RWPE2 (cell line): ENCODE data around the gene SYTL2.

Experiments used
- ATAC-seq: fragments of 200-7000 bp; cut with Tn5 transposase; 3 replicates; pipeline ENCODE4 v1.9.1; 2021; ENCODE audit warnings: low read depth
- DNase-seq: peaks from one replicate; pipeline ENCODE4 v3.0.0-alpha.2; 2020; ENCODE audit warnings: low spot score
- H3K27ac ChIP-seq: fragments of 450-650 bp; 2 replicates; pipeline ENCODE4 v1.5.1; 2017; ENCODE audit warnings: mild to moderate bottlenecking; ENCODE audit not compliant: poor library complexity, severe bottlenecking
- H3K27me3 ChIP-seq: fragments of 250-450 bp; sonication (Bioruptor Pico); 2 replicates; pipeline ENCODE4 v1.5.1; 2021; ENCODE audit warnings: mild to moderate bottlenecking, moderate library complexity; ENCODE audit not compliant: insufficient read depth, poor library complexity, severe bottlenecking
- H3K36me3 ChIP-seq: fragments of 250-450 bp; sonication (Bioruptor Pico); 2 replicates; pipeline ENCODE4 v1.5.1; 2020; ENCODE audit warnings: low read depth, mild to moderate bottlenecking, moderate library complexity
- H3K4me1 ChIP-seq: fragments of 250-450 bp; sonication (Bioruptor Pico); 2 replicates; pipeline ENCODE4 v1.5.1; 2021; ENCODE audit warnings: mild to moderate bottlenecking, moderate library complexity; ENCODE audit not compliant: insufficient read depth, poor library complexity, severe bottlenecking
- H3K4me3 ChIP-seq: fragments of 250-450 bp; sonication (Bioruptor Pico); 2 replicates; pipeline ENCODE4 v1.5.1; 2021; ENCODE audit warnings: mild to moderate bottlenecking, moderate library complexity; ENCODE audit not compliant: severe bottlenecking
- H3K9me3 ChIP-seq: fragments of 250-450 bp; sonication (Bioruptor Pico); 2 replicates; pipeline ENCODE4 v1.5.1; 2021; ENCODE audit warnings: mild to moderate bottlenecking, moderate library complexity; ENCODE audit not compliant: severe bottlenecking
- CTCF ChIP-seq: fragments of 450-650 bp; IDR thresholded peaks from one replicate; pipeline ENCODE4 v1.5.1; 2017; ENCODE audit warnings: mild to moderate bottlenecking, moderate library complexity; ENCODE audit not compliant: poor library complexity, severe bottlenecking

The SYTL2 gene

DNA sequence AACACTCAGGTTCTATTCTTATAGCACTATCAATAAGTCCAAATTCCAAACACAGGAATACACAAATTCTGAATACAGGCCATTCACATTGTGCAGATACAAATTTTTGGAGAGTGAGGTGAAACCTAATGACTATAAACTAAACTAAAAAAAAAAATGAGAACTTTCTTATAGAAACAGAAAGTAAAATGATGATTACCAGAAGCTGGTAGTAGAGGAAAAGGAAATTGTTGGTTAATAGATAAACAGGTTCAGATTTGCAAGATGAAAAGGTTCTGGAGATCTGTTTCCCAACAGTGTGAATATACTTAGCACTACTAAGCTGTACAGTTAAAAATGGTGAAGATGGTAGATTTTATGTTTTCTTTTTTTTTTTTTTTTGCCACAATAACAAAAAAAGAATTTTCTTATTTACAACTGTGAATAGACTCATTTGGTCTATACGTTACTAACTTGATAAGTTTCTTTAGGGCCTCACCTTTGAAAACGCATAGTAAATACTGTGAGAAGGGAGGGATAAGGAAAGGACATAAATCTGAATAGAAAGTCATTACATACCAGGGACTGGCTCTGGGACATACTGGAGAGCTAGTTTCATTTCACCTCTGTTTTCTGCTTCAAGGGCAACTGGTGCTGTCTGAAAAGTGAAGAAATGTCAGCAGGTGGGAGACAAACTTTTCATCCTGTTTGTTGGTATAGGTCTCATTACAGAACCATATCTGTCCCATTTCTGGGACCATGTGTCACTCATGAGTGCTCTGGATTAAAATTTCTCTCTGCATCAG is 110.8 kb downstream of the SYTL2 start:
- H3K36me3 ChIP-seq = no peaks in the 10 kb centered on the region
- no peak for DNase-seq
- TF ChIP-seq CTCF = no peak
- H3K9me3 ChIP-seq = peaks cover 2% of the 10 kb centered on the region
- ATAC-seq = no peak
- no peaks in the 10 kb centered on the region for H3K4me1 ChIP-seq
- H3K27ac ChIP-seq = no peak overlapping the region
- no peak overlapping the region for H3K4me3 ChIP-seq
- peaks cover 3% of the 10 kb centered on the region for H3K27me3 ChIP-seq

DNA sequence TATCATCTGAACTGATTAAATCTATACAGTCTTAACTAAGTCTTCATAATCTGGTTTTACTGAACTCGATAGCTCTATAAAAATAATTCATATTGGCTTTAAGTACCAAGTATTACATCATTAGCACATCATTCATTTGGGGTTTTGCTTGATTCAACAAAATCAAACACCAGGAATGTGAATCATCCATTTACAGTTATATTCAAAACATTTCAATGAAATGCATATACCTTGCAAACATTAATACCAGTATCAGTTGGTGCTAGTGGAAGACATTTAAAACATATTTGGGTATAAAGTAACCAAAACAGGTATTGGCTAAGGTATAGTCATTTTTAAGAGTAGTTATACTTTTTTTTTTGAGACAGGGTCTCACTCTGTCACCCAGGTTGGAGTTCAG is 112.7 kb downstream of the SYTL2 start:
- ATAC-seq = peak; percentile 33; the same call in 1 of the 3 replicates
- Histone ChIP-seq H3K4me3 (no peak overlapping the region), H3K9me3 (peaks cover 2% of the 10 kb centered on the region), H3K4me1 (no peaks in the 10 kb centered on the region), H3K27me3 (no peaks in the 10 kb centered on the region), H3K36me3 (no peaks in the 10 kb centered on the region), H3K27ac (no peak overlapping the region)
- no peak for TF ChIP-seq CTCF
- no peak for DNase-seq

DNA sequence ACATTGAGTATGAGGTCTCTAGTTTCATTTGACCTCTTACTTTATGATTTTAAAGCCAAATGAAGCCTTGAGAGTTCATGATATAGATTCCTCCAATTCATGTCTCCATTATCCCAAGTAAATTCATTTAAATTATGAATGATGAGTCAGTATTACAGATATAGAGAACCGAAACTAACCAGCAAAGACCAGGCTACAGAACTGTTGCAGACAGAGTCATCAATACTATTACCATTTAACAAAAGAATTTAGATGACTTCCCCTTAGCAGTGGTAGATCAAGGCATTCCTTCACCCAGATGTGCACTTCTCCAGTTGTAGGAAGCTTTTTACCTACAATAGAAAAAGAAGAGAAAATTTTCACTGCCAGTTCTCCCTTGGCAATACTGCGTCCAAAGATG is 113.2 kb downstream of the SYTL2 start:
- ATAC-seq (no peak), DNase-seq (no peak)
- Histone ChIP-seq H3K4me1 (no peaks in the 10 kb centered on the region), H3K4me3 (no peak overlapping the region), H3K36me3 (no peaks in the 10 kb centered on the region), H3K9me3 (peaks cover 2% of the 10 kb centered on the region), H3K27ac (no peak overlapping the region), H3K27me3 (no peaks in the 10 kb centered on the region)
- no peak for TF ChIP-seq CTCF

- ATAC-seq (no peak), DNase-seq (no peak)
- no peaks in the 10 kb centered on the region for H3K4me1 ChIP-seq
- H3K9me3 ChIP-seq = no peaks in the 10 kb centered on the region
- no peaks in the 10 kb centered on the region for H3K36me3 ChIP-seq
- TF ChIP-seq CTCF = no peak
- H3K27me3 ChIP-seq = no peaks in the 10 kb centered on the region
- no peak overlapping the region for H3K27ac ChIP-seq
- H3K4me3 ChIP-seq = no peak overlapping the region
Observed at GRCh38 chr11:85695546-85695945, 115.4 kb downstream of the SYTL2 start.

DNA sequence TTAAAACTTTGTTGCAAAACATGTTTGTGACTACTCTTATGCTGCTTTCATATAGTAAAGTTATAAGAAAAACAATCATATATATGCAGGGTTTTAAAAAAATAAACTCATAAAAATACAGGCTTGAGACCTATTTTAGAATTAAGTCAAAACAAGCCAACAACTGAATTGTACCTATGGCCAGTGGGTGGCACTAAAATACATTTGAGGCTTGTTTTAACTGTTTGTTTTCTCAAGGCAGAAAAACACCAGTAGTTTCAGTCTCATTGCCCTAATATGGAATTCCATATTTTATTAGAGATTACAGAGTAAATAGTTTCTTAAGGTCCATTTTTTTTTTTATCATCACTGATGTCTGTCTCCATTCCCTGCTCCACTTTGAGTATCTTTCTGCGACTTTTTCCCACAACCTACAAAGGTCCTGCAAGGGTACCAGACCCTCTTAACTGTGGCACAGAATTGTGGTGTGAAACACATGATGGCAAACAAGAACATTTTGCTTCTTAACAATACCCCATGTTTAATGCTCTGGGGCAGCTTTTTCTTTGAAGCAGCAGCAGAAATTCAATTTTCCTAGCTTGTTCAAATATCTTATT is 116.5 kb downstream of the SYTL2 start:
- TF ChIP-seq CTCF = peak; percentile 76
- H3K4me1 ChIP-seq = no peaks in the 10 kb centered on the region
- no peaks in the 10 kb centered on the region for H3K27me3 ChIP-seq
- DNase-seq (no peak), ATAC-seq (peak; percentile 50; the same call in 1 of the 3 replicates)
- H3K27ac ChIP-seq = no peak overlapping the region
- no peaks in the 10 kb centered on the region for H3K36me3 ChIP-seq
- no peaks in the 10 kb centered on the region for H3K9me3 ChIP-seq
- no peak overlapping the region for H3K4me3 ChIP-seq
